Esophagus muscularis mucosa (tissue), 4 donors: ENCODE results near the gene MAP2. TPM values are rescaled to one million over a fixed set of nuclear protein-coding genes. Genes with fewer than 3 reads are reported as not detected.
A peak's percentile ranks its signal among the peaks of the same experiment; 100 is the strongest.

ENCODE experiments used
- DNase-seq: peaks from one replicate; pipeline ENCODE4 v3.0.0-alpha.2; 2017; ENCODE audit errors: extremely low spot score
- H3K27ac ChIP-seq, 4 donors: fragments of 200-600 bp; sonication (generic); replicated peaks in 1 of 4; 1 replicate in 3 of 4; 2 replicates in 1 of 4; pipeline ENCODE4 v1.5.1; 2016 to 2019; ENCODE audit warnings: mild to moderate bottlenecking in 1 of 4
- H3K27me3 ChIP-seq, 4 donors: fragments of 200-600 bp; sonication (generic); one replicate each; pipeline versions ENCODE4 v1.5.1 to v1.6.0; 2016 to 2019
- H3K36me3 ChIP-seq, 4 donors: fragments of 200-600 bp; sonication (generic); one replicate each; pipeline ENCODE4 v1.5.1; 2016 to 2019
- H3K4me1 ChIP-seq, 4 donors: fragments of 200-600 bp; sonication (generic); one replicate each; pipeline ENCODE4 v1.5.1; 2016 to 2019
- H3K4me3 ChIP-seq, 4 donors: fragments of 200-600 bp; sonication (generic); 1 replicate in 2 of 4; 2 replicates in 2 of 4; pipeline ENCODE4 v1.5.1; 2016 to 2019; ENCODE audit warnings: mild to moderate bottlenecking in 4 of 4, moderate library complexity in 1 of 4
- H3K9me3 ChIP-seq, 4 donors: fragments of 200-600 bp; sonication (generic); 1 replicate in 3 of 4; 2 replicates in 1 of 4; pipeline ENCODE4 v1.5.1; 2016 to 2019
- CTCF ChIP-seq, 3 experiments: fragments of 200-600 bp in 2 of 3; fragments of 450-650 bp in 1 of 3; sonication (generic) in 2 of 3; IDR thresholded peaks; one replicate each; pipeline ENCODE4 v1.5.1; 2017 to 2019; ENCODE audit warnings: antibody characterized with exemption in 3 of 3, mild to moderate bottlenecking in 2 of 3, moderate library complexity in 1 of 3
- EP300 ChIP-seq: sonication (generic); formaldehyde crosslinking; IDR thresholded peaks from one replicate; pipeline ENCODE4 v1.6.1; 2017; ENCODE audit warnings: antibody characterized with exemption
- POLR2A ChIP-seq: fragments of 450-650 bp; IDR thresholded peaks from one replicate; pipeline ENCODE4 v1.6.1; 2017; ENCODE audit warnings: antibody characterized with exemption, moderate library complexity, mild to moderate bottlenecking, low read depth
- POLR2AphosphoS5 ChIP-seq, 2 donors: sonication (generic); formaldehyde crosslinking; IDR thresholded peaks; one replicate each; pipeline ENCODE4 v1.6.1; 2017; ENCODE audit warnings: antibody characterized with exemption in 2 of 2
- WGBS: methylation state at CpG from one replicate; pipeline ENCODE4 v1.1.5; 2018; 5-methylcytosine and 5-hydroxymethylcytosine counted together
- intact Hi-C: fragments of 100-400 bp; cut with DNase I; formaldehyde crosslinking; loops from one replicate; pipeline ENCODE4 v1.15.1; 2023
- small RNA-seq, 3 donors: library from RNA; depleted of rRNA; stranded (forward); fragments of <200 nt; gene quantifications; one replicate each; pipeline ENCODE3, GENCODE V24; 2016
- total RNA-seq, 4 donors: library from RNA; depleted of rRNA; stranded (reverse); fragments of >200 nt; gene quantifications; one replicate each; pipeline versions ENCODE4 v1.1.0 to v1.2.1, GENCODE V29; 2016

Gene MAP2
- total RNA-seq, 4 donors from 2014 or later, result 11.1 to 62.6 (median 47.0) TPM

- H3K9me3 ChIP-seq, result no peaks in the 10 kb centered on the region
- peak within 1 kb of the TSS; percentile 12 to 48 (median 32) for H3K4me3 ChIP-seq
- DNase-seq, result no peak
- peaks cover 4 to 13% (median 10%) of the 10 kb centered on the region in 4 donors for H3K4me1 ChIP-seq
- peaks cover 0 to 61% (median 4%) of the 10 kb centered on the region in 4 donors for H3K27me3 ChIP-seq
- H3K36me3 ChIP-seq, result no peaks in the 10 kb centered on the region
- TF ChIP-seq POLR2AphosphoS5 (IDR thresholded peaks at IDR 0.05) (no peak), CTCF (IDR thresholded peaks at IDR 0.05) (no peak), POLR2A (no peak), EP300 (no peak)
- no peak within 1 kb of the TSS for H3K27ac ChIP-seq
- 4% methylated on average over 35 of the region's 73 CpGs for WGBS
- intact Hi-C loops, result no loop called here
These were observed 347.8 kb downstream of the MAP2 start, which contains the start of gene UNC80 for GRCh38 chr2:209771474-209772289. TSS of gene UNC80 (plus strand) at chr2:209771832. CDS start at chr2:209772073, 241 bp downstream.

GRCh38 chr2:209772290-209772685, 348.4 kb downstream of the MAP2 start:
- peak overlapping the region in 2 of 4 donors; percentile 12 to 27 for H3K4me3 ChIP-seq
- no peak for DNase-seq
- TF ChIP-seq EP300 (no peak), POLR2AphosphoS5 (IDR thresholded peaks at IDR 0.05) (no peak), POLR2A (no peak), CTCF (IDR thresholded peaks at IDR 0.05) (no peak)
- H3K27me3 ChIP-seq, result peaks cover 0 to 68% (median 4%) of the 10 kb centered on the region in 4 donors
- H3K27ac ChIP-seq, result no peak overlapping the region
- no peaks in the 10 kb centered on the region for H3K36me3 ChIP-seq
- intact Hi-C loops, result no loop called here
- peaks cover 4 to 13% (median 10%) of the 10 kb centered on the region in 4 donors for H3K4me1 ChIP-seq
- no peaks in the 10 kb centered on the region for H3K9me3 ChIP-seq
- 14% methylated on average over 8 of the region's 8 CpGs for WGBS

GRCh38 chr2:209773377-209773776, 349.5 kb downstream of the MAP2 start:
- Histone ChIP-seq H3K4me1 (peaks cover 4 to 13% (median 10%) of the 10 kb centered on the region in 4 donors), H3K27me3 (peaks cover 0 to 72% (median 4%) of the 10 kb centered on the region in 4 donors), H3K36me3 (no peaks in the 10 kb centered on the region), H3K27ac (no peak overlapping the region), H3K4me3 (no peak overlapping the region), H3K9me3 (no peaks in the 10 kb centered on the region)
- no peak for TF ChIP-seq POLR2A
- no peak for TF ChIP-seq EP300
- no peak for TF ChIP-seq POLR2AphosphoS5 (IDR thresholded peaks at IDR 0.05)
- no peak for TF ChIP-seq CTCF (IDR thresholded peaks at IDR 0.05)
- intact Hi-C loops, result no loop called here
- WGBS, result 21% methylated on average over 3 of the region's 3 CpGs
- no peak for DNase-seq

Small RNA genes lying within 50 kb of the gene (small RNA-seq; reads per million reads assigned to genes)
- gene RNA5SP118, result 0 reads per million in 3 donors
